Sciatic nerve (tissue), 2 donors: Measurements from ENCODE around the gene ITGAD. TPM values are rescaled to one million over a fixed set of nuclear protein-coding genes. Genes with fewer than 3 reads are reported as not detected.
A peak's percentile ranks its signal among the peaks of the same experiment; 100 is the strongest.
"Not testable (repeated sequence)": the region's sequence is repeated elsewhere in the genome, so short reads cannot be mapped to it uniquely, and the experiment has no call there.

Experiments
- ATAC-seq: fragments of 200-7000 bp; cut with Tn5 transposase; one replicate; pipeline ENCODE4 v1.9.1; 2020; ENCODE audit warnings: mild to moderate bottlenecking, moderate library complexity
- DNase-seq: peaks from one replicate; pipeline ENCODE4 v3.0.0-alpha.2; 2020; ENCODE audit warnings: low spot score
- intact Hi-C: fragments of 100-400 bp; cut with DNase I; formaldehyde crosslinking; loops from one replicate; pipeline ENCODE4 v1.14.2; 2022
- total RNA-seq: library from RNA; stranded (reverse); fragmentation: NEBNext Ultra II Directional; extraction: Animal tissue kit (Norgen Biotek cat#: 25700); gene quantifications from one replicate; pipeline ENCODE4 v1.2.1, GENCODE V29; 2021
- donor health status: DM: no; HTN: no; CAD: no.
- donor health status: DM: no; HTN: no; CAD: no.

The ITGAD gene
- total RNA-seq, 1 donor from 2014 or later: 0.89 TPM

- ATAC-seq (no peak), DNase-seq (no peak)
- intact Hi-C loops: no loop called here
Measured at GRCh38 chr16:31421587-31421986, 28.5 kb downstream of the ITGAD start.

- ATAC-seq: no peak
- intact Hi-C loops: no loop called here
- no peak for DNase-seq
Measured at GRCh38 chr16:31423241-31423640, 30.1 kb downstream of the ITGAD start.

- intact Hi-C loops: no loop called here
- DNase-seq: no peak
- ATAC-seq: no peak
Measured at GRCh38 chr16:31423801-31424200, 30.7 kb downstream of the ITGAD start.

GRCh38 chr16:31427441-31428278 is 34.5 kb downstream of the ITGAD start:
- ATAC-seq (peak; percentile 89), DNase-seq (peak; percentile 77)
- intact Hi-C loops: no loop called here

GRCh38 chr16:31428279-31428597 is 35.1 kb downstream of the ITGAD start, which contains the start of gene COX6A2:
COX6A2 (minus strand) TSS chr16:31428360; CDS start chr16:31428325, 35 bp downstream.
- no peak for DNase-seq
- intact Hi-C loops: no loop called here
- no peak for ATAC-seq

GRCh38 chr16:31428638-31429247 is 35.6 kb downstream of the ITGAD start:
- intact Hi-C loops: no loop called here
- DNase-seq (no peak), ATAC-seq (no peak)

- intact Hi-C loops: no loop called here
- DNase-seq: no peak
- no peak for ATAC-seq
Measured at GRCh38 chr16:31429314-31429713, 36.2 kb downstream of the ITGAD start.

GRCh38 chr16:31429796-31430195 is 36.7 kb downstream of the ITGAD start:
- intact Hi-C loops: no loop called here
- ATAC-seq (no peak), DNase-seq (no peak)

GRCh38 chr16:31430380-31431052 is 37.4 kb downstream of the ITGAD start:
- no peak for DNase-seq
- ATAC-seq: no peak
- intact Hi-C loops: no loop called here

- ATAC-seq (no peak), DNase-seq (no peak)
- intact Hi-C loops: no loop called here
Measured at GRCh38 chr16:31435341-31436220, 42.4 kb downstream of the ITGAD start.

- DNase-seq (no peak), ATAC-seq (no peak)
- intact Hi-C loops: no loop called here
Measured at GRCh38 chr16:31436221-31437045, 43.3 kb downstream of the ITGAD start.

GRCh38 chr16:31438414-31438813 is 45.3 kb downstream of the ITGAD start:
- ATAC-seq: no peak
- no peak for DNase-seq
- intact Hi-C loops: no loop called here

- intact Hi-C loops, ATAC-seq, DNase-seq: not testable (repeated sequence)
Measured at GRCh38 chr16:31439023-31439422, 45.9 kb downstream of the ITGAD start.

GRCh38 chr16:31439519-31439918 is 46.4 kb downstream of the ITGAD start:
- ATAC-seq: no peak
- intact Hi-C loops: no loop called here
- no peak for DNase-seq

GRCh38 chr16:31440516-31441184 is 47.5 kb downstream of the ITGAD start:
- intact Hi-C loops: loop anchor here (10.0 kb wide), 1 partner anchor 456 kb away; the partner anchor contains the start of gene HSD3B7
- DNase-seq (no peak), ATAC-seq (no peak)

- ATAC-seq: no peak
- intact Hi-C loops: loop anchor here (10.0 kb wide), 1 partner anchor 457 kb away; the partner anchor contains the start of gene HSD3B7
- DNase-seq: no peak
Measured at GRCh38 chr16:31441956-31442355, 48.8 kb downstream of the ITGAD start.

GRCh38 chr16:31445931-31446330 is 52.8 kb downstream of the ITGAD start:
- DNase-seq, ATAC-seq: not testable (repeated sequence)
- intact Hi-C loops: loop anchor here (10.0 kb wide), 1 partner anchor 461 kb away; the partner anchor contains the start of gene HSD3B7
